GM23338 (cell line): ENCODE measurements around the gene CEP70. TPM values are rescaled to one million over a fixed set of nuclear protein-coding genes. Genes with fewer than 3 reads are reported as not detected.

Source experiments
- ATAC-seq: fragments of 200-7000 bp; cut with Tn5 transposase; 3 replicates; pipeline ENCODE4 v1.9.1; 2020
- DNase-seq: peaks from one replicate; pipeline ENCODE4 v3.0.0-alpha.2; 2015; ENCODE audit warnings: low spot score
- H2AFZ ChIP-seq: fragments of 200-600 bp; sonication (generic); 2 replicates; pipeline ENCODE4 v1.8.0; 2016; ENCODE audit warnings: antibody characterized with exemption, mild to moderate bottlenecking, moderate library complexity
- H3F3A ChIP-seq: fragments of 200-600 bp; sonication (generic); replicated peaks from 2 replicates; pipeline ENCODE4 v1.8.0; 2017; ENCODE audit warnings: antibody characterized with exemption, mixed run types, low read depth
- H3K27ac ChIP-seq: fragments of 200-600 bp; sonication (generic); 2 replicates; pipeline ENCODE4 v1.6.1; 2016; ENCODE audit warnings: low read depth
- H3K27me3 ChIP-seq: fragments of 200-600 bp; sonication (generic); 2 replicates; pipeline ENCODE4 v1.8.0; 2016; ENCODE audit warnings: mild to moderate bottlenecking, mixed run types, moderate library complexity; ENCODE audit not compliant: insufficient read depth
- H3K36me3 ChIP-seq: fragments of 200-600 bp; sonication (generic); 2 replicates; pipeline ENCODE4 v1.8.0; 2016; ENCODE audit warnings: mild to moderate bottlenecking; ENCODE audit not compliant: insufficient read depth
- H3K4me1 ChIP-seq: fragments of 200-600 bp; sonication (generic); 2 replicates; pipeline ENCODE4 v1.8.0; 2016; ENCODE audit warnings: mild to moderate bottlenecking, moderate library complexity; ENCODE audit not compliant: insufficient read depth
- H3K4me2 ChIP-seq: fragments of 200-600 bp; sonication (generic); 2 replicates; pipeline ENCODE4 v1.7.1; 2017; ENCODE audit warnings: mixed run types
- H3K4me3 ChIP-seq: fragments of 200-600 bp; sonication (generic); 2 replicates; pipeline ENCODE4 v1.6.1; 2016; ENCODE audit warnings: mixed run types
- H3K79me2 ChIP-seq: fragments of 200-600 bp; sonication (generic); replicated peaks from 2 replicates; pipeline ENCODE4 v1.8.0; 2017; ENCODE audit warnings: mild to moderate bottlenecking; ENCODE audit not compliant: insufficient read depth
- H3K9me2 ChIP-seq: fragments of 200-600 bp; sonication (generic); 2 replicates; pipeline ENCODE4 v1.8.0; 2017; ENCODE audit not compliant: insufficient read depth
- H4K20me1 ChIP-seq: fragments of 200-600 bp; sonication (generic); replicated peaks from 2 replicates; pipeline ENCODE4 v1.8.0; 2017; ENCODE audit warnings: mild to moderate bottlenecking; ENCODE audit not compliant: insufficient read depth
- H3K27ac Mint-ChIP-seq: 2 replicates; pipeline ENCODE4 v1.8.0; 2020; ENCODE audit warnings: inconsistent platforms, mild to moderate bottlenecking, moderate library complexity, mixed read lengths
- H3K27me3 Mint-ChIP-seq: 3 replicates; pipeline ENCODE4 v1.8.0; 2022; ENCODE audit warnings: low read depth, mild to moderate bottlenecking, moderate library complexity, mixed read lengths, inconsistent platforms; ENCODE audit not compliant: insufficient read depth, poor library complexity
- H3K36me3 Mint-ChIP-seq: 3 replicates; pipeline ENCODE4 v1.8.0; 2021; ENCODE audit warnings: low read depth, mild to moderate bottlenecking, inconsistent platforms, moderate library complexity, mixed read lengths
- H3K4me1 Mint-ChIP-seq: 3 replicates; pipeline ENCODE4 v1.8.0; 2020; ENCODE audit warnings: mild to moderate bottlenecking, inconsistent platforms, mixed read lengths
- H3K4me3 Mint-ChIP-seq: 3 replicates; pipeline ENCODE4 v1.8.0; 2021; ENCODE audit warnings: moderate library complexity, mild to moderate bottlenecking, inconsistent platforms, mixed read lengths
- H3K9me3 Mint-ChIP-seq: 3 replicates; pipeline ENCODE4 v1.8.0; 2020; ENCODE audit warnings: moderate library complexity, mild to moderate bottlenecking, inconsistent platforms, mixed read lengths
- CREB1 ChIP-seq: fragments of 250-450 bp; sonication (Bioruptor Pico); IDR thresholded peaks from 2 replicates; pipeline ENCODE4 v1.5.0; 2020; ENCODE audit warnings: low read depth, mild to moderate bottlenecking, moderate library complexity
- ETS1 ChIP-seq: IDR thresholded peaks from 2 replicates; pipeline ENCODE4 v1.6.1; 2016; ENCODE audit warnings: antibody characterized with exemption
- EZH2 ChIP-seq: fragments of 200-600 bp; sonication (generic); IDR thresholded peaks from one replicate; pipeline ENCODE4 v1.8.0; 2017; ENCODE audit warnings: antibody characterized with exemption, mild to moderate bottlenecking, low read depth; ENCODE audit not compliant: unreplicated experiment
- EZH2phosphoT487 ChIP-seq: fragments of 200-600 bp; sonication (generic); IDR thresholded peaks from one replicate; pipeline ENCODE4 v1.8.1; 2018; ENCODE audit warnings: antibody characterized with exemption; ENCODE audit not compliant: unreplicated experiment
- JUNB ChIP-seq: IDR thresholded peaks from one replicate; pipeline ENCODE4 v1.6.1; 2016; ENCODE audit warnings: antibody characterized with exemption; ENCODE audit not compliant: unreplicated experiment
- NANOG ChIP-seq: IDR thresholded peaks from 2 replicates; pipeline ENCODE4 v1.6.1; 2016; ENCODE audit warnings: antibody characterized with exemption, borderline replicate concordance
- POLR2AphosphoS5 ChIP-seq: IDR thresholded peaks from 2 replicates; pipeline ENCODE4 v1.6.1; 2016; ENCODE audit warnings: antibody characterized with exemption, low read depth
- REST ChIP-seq: IDR thresholded peaks from one replicate; pipeline ENCODE4 v1.6.1; 2018; ENCODE audit warnings: antibody characterized with exemption; ENCODE audit not compliant: unreplicated experiment
- STAT1 ChIP-seq: IDR thresholded peaks from one replicate; pipeline ENCODE4 v1.6.1; 2016; ENCODE audit warnings: antibody characterized with exemption; ENCODE audit not compliant: unreplicated experiment
- ZNF114 ChIP-seq: fragments of 250-450 bp; sonication (Bioruptor Pico); IDR thresholded peaks from 2 replicates; pipeline ENCODE4 v1.5.0; 2020; ENCODE audit warnings: mild to moderate bottlenecking, moderate library complexity
- ZNF331 ChIP-seq: fragments of 250-450 bp; sonication (Bioruptor Pico); IDR thresholded peaks from 2 replicates; pipeline ENCODE4 v1.5.0; 2020; ENCODE audit warnings: low read depth, mild to moderate bottlenecking, moderate library complexity
- polyA plus RNA-seq: library from polyadenylated mRNA; unstranded; fragments of >200 nt; fragmentation: Nextera tagmentation; extraction: Ambion mirVana; gene quantifications from 2 replicates; pipeline ENCODE4 v1.2.1, GENCODE V29; 2016
- total RNA-seq: library from RNA; depleted of rRNA; stranded (reverse); fragments of >200 nt; shearing (Covaris generic); gene quantifications from 2 replicates; pipeline ENCODE4 v1.2.3, GENCODE V29; 2014
- TF ChIP-seq, protein P1 (sequence below), 2 experiments: fragments of 200-600 bp in 1 of 2; sonication (generic) in 1 of 2; conservative IDR thresholded peaks; 2 replicates each; pipeline versions ENCODE4 v1.5.1 to v1.6.1; 2016 to 2017; ENCODE audit warnings: antibody characterized with exemption in 2 of 2, low read depth in 2 of 2, mild to moderate bottlenecking in 2 of 2, moderate library complexity in 1 of 2
- TF ChIP-seq, protein P2 (sequence below): fragments of 250-450 bp; sonication (Bioruptor Pico); IDR thresholded peaks from 2 replicates; pipeline ENCODE4 v1.5.0; 2020; ENCODE audit warnings: mild to moderate bottlenecking, moderate library complexity

The CEP70 gene
- total and polyA plus RNA-seq, 2 experiments from 2014 or later, result 28.8 to 31.4 TPM

- no peak for TF ChIP-seq EZH2phosphoT487
- TF ChIP-seq, protein P1, sequence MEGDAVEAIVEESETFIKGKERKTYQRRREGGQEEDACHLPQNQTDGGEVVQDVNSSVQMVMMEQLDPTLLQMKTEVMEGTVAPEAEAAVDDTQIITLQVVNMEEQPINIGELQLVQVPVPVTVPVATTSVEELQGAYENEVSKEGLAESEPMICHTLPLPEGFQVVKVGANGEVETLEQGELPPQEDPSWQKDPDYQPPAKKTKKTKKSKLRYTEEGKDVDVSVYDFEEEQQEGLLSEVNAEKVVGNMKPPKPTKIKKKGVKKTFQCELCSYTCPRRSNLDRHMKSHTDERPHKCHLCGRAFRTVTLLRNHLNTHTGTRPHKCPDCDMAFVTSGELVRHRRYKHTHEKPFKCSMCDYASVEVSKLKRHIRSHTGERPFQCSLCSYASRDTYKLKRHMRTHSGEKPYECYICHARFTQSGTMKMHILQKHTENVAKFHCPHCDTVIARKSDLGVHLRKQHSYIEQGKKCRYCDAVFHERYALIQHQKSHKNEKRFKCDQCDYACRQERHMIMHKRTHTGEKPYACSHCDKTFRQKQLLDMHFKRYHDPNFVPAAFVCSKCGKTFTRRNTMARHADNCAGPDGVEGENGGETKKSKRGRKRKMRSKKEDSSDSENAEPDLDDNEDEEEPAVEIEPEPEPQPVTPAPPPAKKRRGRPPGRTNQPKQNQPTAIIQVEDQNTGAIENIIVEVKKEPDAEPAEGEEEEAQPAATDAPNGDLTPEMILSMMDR (conservative IDR thresholded peaks at IDR 0.05; ENCODE audit: low read depth in 2 of 2), result no peak
- no peak for TF ChIP-seq EZH2
- no peak for TF ChIP-seq STAT1
- no peak for TF ChIP-seq ZNF331 (CRISPR knock-in tag)
- TF ChIP-seq ZNF114 (CRISPR knock-in tag), result no peak
- TF ChIP-seq ETS1, result no peak
- TF ChIP-seq, protein P2, sequence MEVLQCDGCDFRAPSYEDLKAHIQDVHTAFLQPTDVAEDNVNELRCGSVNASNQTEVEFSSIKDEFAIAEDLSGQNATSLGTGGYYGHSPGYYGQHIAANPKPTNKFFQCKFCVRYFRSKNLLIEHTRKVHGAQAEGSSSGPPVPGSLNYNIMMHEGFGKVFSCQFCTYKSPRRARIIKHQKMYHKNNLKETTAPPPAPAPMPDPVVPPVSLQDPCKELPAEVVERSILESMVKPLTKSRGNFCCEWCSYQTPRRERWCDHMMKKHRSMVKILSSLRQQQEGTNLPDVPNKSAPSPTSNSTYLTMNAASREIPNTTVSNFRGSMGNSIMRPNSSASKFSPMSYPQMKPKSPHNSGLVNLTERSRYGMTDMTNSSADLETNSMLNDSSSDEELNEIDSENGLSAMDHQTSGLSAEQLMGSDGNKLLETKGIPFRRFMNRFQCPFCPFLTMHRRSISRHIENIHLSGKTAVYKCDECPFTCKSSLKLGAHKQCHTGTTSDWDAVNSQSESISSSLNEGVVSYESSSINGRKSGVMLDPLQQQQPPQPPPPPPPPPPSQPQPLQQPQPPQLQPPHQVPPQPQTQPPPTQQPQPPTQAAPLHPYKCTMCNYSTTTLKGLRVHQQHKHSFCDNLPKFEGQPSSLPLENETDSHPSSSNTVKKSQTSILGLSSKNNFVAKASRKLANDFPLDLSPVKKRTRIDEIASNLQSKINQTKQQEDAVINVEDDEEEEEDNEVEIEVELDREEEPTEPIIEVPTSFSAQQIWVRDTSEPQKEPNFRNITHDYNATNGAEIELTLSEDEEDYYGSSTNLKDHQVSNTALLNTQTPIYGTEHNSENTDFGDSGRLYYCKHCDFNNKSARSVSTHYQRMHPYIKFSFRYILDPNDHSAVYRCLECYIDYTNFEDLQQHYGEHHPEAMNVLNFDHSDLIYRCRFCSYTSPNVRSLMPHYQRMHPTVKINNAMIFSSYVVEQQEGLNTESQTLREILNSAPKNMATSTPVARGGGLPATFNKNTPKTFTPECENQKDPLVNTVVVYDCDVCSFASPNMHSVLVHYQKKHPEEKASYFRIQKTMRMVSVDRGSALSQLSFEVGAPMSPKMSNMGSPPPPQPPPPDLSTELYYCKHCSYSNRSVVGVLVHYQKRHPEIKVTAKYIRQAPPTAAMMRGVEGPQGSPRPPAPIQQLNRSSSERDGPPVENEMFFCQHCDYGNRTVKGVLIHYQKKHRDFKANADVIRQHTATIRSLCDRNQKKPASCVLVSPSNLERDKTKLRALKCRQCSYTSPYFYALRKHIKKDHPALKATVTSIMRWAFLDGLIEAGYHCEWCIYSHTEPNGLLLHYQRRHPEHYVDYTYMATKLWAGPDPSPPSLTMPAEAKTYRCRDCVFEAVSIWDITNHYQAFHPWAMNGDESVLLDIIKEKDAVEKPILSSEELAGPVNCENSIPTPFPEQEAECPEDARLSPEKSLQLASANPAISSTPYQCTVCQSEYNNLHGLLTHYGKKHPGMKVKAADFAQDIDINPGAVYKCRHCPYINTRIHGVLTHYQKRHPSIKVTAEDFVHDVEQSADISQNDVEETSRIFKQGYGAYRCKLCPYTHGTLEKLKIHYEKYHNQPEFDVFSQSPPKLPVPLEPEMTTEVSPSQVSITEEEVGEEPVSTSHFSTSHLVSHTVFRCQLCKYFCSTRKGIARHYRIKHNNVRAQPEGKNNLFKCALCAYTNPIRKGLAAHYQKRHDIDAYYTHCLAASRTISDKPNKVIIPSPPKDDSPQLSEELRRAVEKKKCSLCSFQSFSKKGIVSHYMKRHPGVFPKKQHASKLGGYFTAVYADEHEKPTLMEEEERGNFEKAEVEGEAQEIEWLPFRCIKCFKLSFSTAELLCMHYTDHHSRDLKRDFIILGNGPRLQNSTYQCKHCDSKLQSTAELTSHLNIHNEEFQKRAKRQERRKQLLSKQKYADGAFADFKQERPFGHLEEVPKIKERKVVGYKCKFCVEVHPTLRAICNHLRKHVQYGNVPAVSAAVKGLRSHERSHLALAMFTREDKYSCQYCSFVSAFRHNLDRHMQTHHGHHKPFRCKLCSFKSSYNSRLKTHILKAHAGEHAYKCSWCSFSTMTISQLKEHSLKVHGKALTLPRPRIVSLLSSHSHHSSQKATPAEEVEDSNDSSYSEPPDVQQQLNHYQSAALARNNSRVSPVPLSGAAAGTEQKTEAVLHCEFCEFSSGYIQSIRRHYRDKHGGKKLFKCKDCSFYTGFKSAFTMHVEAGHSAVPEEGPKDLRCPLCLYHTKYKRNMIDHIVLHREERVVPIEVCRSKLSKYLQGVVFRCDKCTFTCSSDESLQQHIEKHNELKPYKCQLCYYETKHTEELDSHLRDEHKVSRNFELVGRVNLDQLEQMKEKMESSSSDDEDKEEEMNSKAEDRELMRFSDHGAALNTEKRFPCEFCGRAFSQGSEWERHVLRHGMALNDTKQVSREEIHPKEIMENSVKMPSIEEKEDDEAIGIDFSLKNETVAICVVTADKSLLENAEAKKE (CRISPR knock-in tag), result no peak
- no peak for TF ChIP-seq NANOG
- TF ChIP-seq POLR2AphosphoS5, result no peak
- TF ChIP-seq REST, result no peak
- TF ChIP-seq JUNB, result no peak
- TF ChIP-seq CREB1 (CRISPR knock-in tag), result no peak
- Mint-ChIP-seq H3K27ac (no peak overlapping the region), H3K9me3 (no peaks in the 10 kb centered on the region), H3K4me3 (no peak overlapping the region), H3K27me3 (peaks cover 2% of the 10 kb centered on the region), H3K36me3 (no peaks in the 10 kb centered on the region), H3K4me1 (no peaks in the 10 kb centered on the region)
- Histone ChIP-seq H3K4me1 (no peaks in the 10 kb centered on the region), H3K36me3 (no peaks in the 10 kb centered on the region), H3K27me3 (no peaks in the 10 kb centered on the region), H3K27ac (no peak overlapping the region), H4K20me1 (no peaks in the 10 kb centered on the region), H3K4me3 (no peak overlapping the region), H3K9me2 (no peaks in the 10 kb centered on the region), H2AFZ (no peak overlapping the region), H3K4me2 (no peak overlapping the region), H3F3A (no peaks in the 10 kb centered on the region), H3K79me2 (no peaks in the 10 kb centered on the region)
- DNase-seq (no peak), ATAC-seq (no peak)
Observed at GRCh38 chr3:138625707-138626365, 31.8 kb upstream of the CEP70 start.
